ENCODE measurements around the gene MKI67.
"Not testable (repeated sequence)": the region's sequence is repeated elsewhere in the genome, so short reads cannot be mapped to it uniquely, and the experiment has no call there.

MKI67 gene

GRCh38 chr10:128147669-128148068 lies 21.4 kb upstream of the MKI67 start:
- no peak for DNase-seq

GRCh38 chr10:128147064-128147463 lies 20.8 kb upstream of the MKI67 start:
- DNase-seq = no peak

- DNase-seq = no peak
Observed at GRCh38 chr10:128144547-128144946, 18.3 kb upstream of the MKI67 start.

- no peak for DNase-seq
Observed at GRCh38 chr10:128143531-128143930, 17.3 kb upstream of the MKI67 start.

- no peak for DNase-seq
Observed at GRCh38 chr10:128140425-128140824, 14.2 kb upstream of the MKI67 start.

GRCh38 chr10:128138429-128138828 lies 12.2 kb upstream of the MKI67 start:
- DNase-seq = not testable (repeated sequence)

GRCh38 chr10:128137877-128138276 lies 11.7 kb upstream of the MKI67 start:
- DNase-seq = no peak

GRCh38 chr10:128130051-128130450 lies 3.8 kb upstream of the MKI67 start:
- DNase-seq = no peak

GRCh38 chr10:128128582-128128981 lies 2.4 kb upstream of the MKI67 start:
- no peak for DNase-seq

- DNase-seq = no peak
Observed at GRCh38 chr10:128125416-128125943, 743 bp downstream of the MKI67 start.

- no peak for DNase-seq
Observed at GRCh38 chr10:128124813-128125403, 1.3 kb downstream of the MKI67 start.

GRCh38 chr10:128123846-128124245 lies 2.4 kb downstream of the MKI67 start:
- DNase-seq = no peak

- DNase-seq = no peak
Observed at GRCh38 chr10:128122931-128123330, 3.3 kb downstream of the MKI67 start.

- no peak for DNase-seq
Observed at GRCh38 chr10:128121750-128122412, 4.3 kb downstream of the MKI67 start.

- no peak for DNase-seq
Observed at GRCh38 chr10:128116851-128117615, 9.2 kb downstream of the MKI67 start.

- DNase-seq = no peak
Observed at GRCh38 chr10:128116187-128116586, 10.0 kb downstream of the MKI67 start.

GRCh38 chr10:128115356-128115755 lies 10.9 kb downstream of the MKI67 start:
- DNase-seq = no peak

GRCh38 chr10:128114901-128115300 lies 11.3 kb downstream of the MKI67 start:
- DNase-seq = no peak

- no peak for DNase-seq
Observed at GRCh38 chr10:128113026-128113425, 13.2 kb downstream of the MKI67 start.

GRCh38 chr10:128111696-128112095 lies 14.5 kb downstream of the MKI67 start:
- no peak for DNase-seq

- DNase-seq = no peak
Observed at GRCh38 chr10:128110339-128110738, 15.9 kb downstream of the MKI67 start.

- DNase-seq = no peak
Observed at GRCh38 chr10:128109707-128110106, 16.5 kb downstream of the MKI67 start.

GRCh38 chr10:128105383-128105782 lies 20.8 kb downstream of the MKI67 start:
- DNase-seq = no peak

- DNase-seq = no peak
Observed at GRCh38 chr10:128103229-128103714, 23.0 kb downstream of the MKI67 start.

Measured in NCI-H1048 (cell line).